Measurements from ENCODE around the gene CATSPERB. TPM values are rescaled to one million over a fixed set of nuclear protein-coding genes. Genes with fewer than 3 reads are reported as not detected.

The CATSPERB gene
- total and polyA plus RNA-seq, 2 donors (not counting 3 experiments of a cell fraction or from before 2014, with no cell fraction given) = not detected

DNA sequence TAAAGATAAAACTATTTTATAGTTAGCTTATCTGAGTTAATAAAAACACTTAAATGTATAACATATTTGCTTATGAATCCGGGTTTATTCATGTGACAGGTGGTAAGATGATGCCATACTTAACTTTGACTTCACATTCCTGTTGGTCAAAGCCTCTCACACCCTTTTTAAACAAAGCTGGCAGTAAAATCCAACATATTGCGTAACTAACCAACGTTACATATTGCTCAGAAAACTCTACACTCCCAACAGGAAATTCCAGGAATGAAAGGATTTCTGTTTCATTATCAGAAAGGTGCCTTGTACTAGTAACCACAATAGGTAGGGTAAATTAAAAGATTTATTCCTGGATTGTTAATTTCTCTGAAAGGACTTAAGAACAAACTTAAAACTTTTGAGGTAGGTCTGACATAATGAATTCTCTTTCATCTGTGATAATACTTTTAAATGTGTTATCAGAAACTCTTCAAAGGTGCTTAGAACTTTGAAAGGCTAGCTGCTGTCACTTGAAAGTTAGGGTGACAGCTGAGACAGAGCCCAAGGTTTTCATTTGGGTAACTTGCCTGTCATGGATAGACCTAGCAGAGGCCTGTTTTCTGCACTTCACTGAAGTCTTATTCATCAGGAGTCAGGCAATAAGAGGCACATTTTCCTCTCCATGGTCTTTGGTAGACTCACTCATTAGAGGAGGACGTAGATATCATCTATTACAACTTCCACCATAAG lies 23.8 kb upstream of the CATSPERB start:
- H3K36me3 ChIP-seq (ENCODE audit: control insufficient read depth in 2 of 2, extremely low read depth in 1 of 2, insufficient read depth in 2 of 2, low read length in 2 of 2) = no peaks in the 10 kb centered on the region
- H3K9ac ChIP-seq (replicated peaks; ENCODE audit: extremely low read depth, insufficient read depth, low read length) = no peak overlapping the region
- DNase-seq (ENCODE audit: low read depth, low spot score) (no peak), FAIRE-seq (no peak)
- no peaks in the 10 kb centered on the region for H3K9me1 ChIP-seq (replicated peaks; ENCODE audit: control insufficient read depth, extremely low read depth, insufficient read depth, low read length)
- H3K27me3 ChIP-seq (ENCODE audit: control insufficient read depth in 2 of 2, insufficient read depth in 2 of 2, low read length in 2 of 2) = peaks cover 2 to 7% of the 10 kb centered on the region in 2 experiments
- no TSS peak for BruUV-seq (replicated peaks)
- H3K4me2 ChIP-seq (ENCODE audit: insufficient read depth, low read length) = no peak overlapping the region
- H3K4me3 ChIP-seq (replicated peaks in 1 of 3; ENCODE audit: insufficient read depth in 1 of 3, low read depth in 1 of 3, low read length in 3 of 3) = no peak overlapping the region
- dilution Hi-C loops (cut with MboI; ENCODE audit: extremely low pct_ligation_motif_present, low sequenced_read_pairs) (no loop called here), intact Hi-C loops (cut with micrococcal nuclease) (no loop called here)
- H3K27ac ChIP-seq (ENCODE audit: insufficient read depth, low read depth, low read length) = no peak overlapping the region
- H4K20me1 ChIP-seq (replicated peaks; ENCODE audit: control insufficient read depth, extremely low read depth, insufficient read depth, low read length) = no peaks in the 10 kb centered on the region
- no peaks in the 10 kb centered on the region for H3K79me2 ChIP-seq (ENCODE audit: control insufficient read depth, insufficient read depth, low read length)
- CTCF ChIA-PET = no interaction called here
- no peaks in the 10 kb centered on the region for H3K4me1 ChIP-seq (ENCODE audit: control insufficient read depth, extremely low read depth, insufficient read depth, low read length)
- TF ChIP-seq FOS (IDR thresholded peaks at IDR 0.05; ENCODE audit: borderline replicate concordance, insufficient read depth, low read length) (no peak), GATA2 (IDR thresholded peaks at IDR 0.05; ENCODE audit: insufficient read depth, insufficient read length, low read depth, low read length) (no peak), POLR2A (IDR thresholded peaks at IDR 0.05; ENCODE audit: low read depth, low read length) (no peak), MYC (IDR thresholded peaks at IDR 0.05; ENCODE audit: low read depth, low read length) (no peak)
- TF ChIP-seq, protein P1, sequence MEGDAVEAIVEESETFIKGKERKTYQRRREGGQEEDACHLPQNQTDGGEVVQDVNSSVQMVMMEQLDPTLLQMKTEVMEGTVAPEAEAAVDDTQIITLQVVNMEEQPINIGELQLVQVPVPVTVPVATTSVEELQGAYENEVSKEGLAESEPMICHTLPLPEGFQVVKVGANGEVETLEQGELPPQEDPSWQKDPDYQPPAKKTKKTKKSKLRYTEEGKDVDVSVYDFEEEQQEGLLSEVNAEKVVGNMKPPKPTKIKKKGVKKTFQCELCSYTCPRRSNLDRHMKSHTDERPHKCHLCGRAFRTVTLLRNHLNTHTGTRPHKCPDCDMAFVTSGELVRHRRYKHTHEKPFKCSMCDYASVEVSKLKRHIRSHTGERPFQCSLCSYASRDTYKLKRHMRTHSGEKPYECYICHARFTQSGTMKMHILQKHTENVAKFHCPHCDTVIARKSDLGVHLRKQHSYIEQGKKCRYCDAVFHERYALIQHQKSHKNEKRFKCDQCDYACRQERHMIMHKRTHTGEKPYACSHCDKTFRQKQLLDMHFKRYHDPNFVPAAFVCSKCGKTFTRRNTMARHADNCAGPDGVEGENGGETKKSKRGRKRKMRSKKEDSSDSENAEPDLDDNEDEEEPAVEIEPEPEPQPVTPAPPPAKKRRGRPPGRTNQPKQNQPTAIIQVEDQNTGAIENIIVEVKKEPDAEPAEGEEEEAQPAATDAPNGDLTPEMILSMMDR (IDR thresholded peaks at IDR 0.05; ENCODE audit: extremely low read depth in 1 of 2, insufficient read depth in 1 of 2, low read depth in 1 of 2, low read length in 2 of 2) = no peak
- TF ChIP-seq, protein P2, sequence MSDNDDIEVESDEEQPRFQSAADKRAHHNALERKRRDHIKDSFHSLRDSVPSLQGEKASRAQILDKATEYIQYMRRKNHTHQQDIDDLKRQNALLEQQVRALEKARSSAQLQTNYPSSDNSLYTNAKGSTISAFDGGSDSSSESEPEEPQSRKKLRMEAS (IDR thresholded peaks at IDR 0.05; ENCODE audit: insufficient read depth, insufficient read length) = no peak
- POLR2A ChIA-PET = no interaction called here
- H2AFZ ChIP-seq (ENCODE audit: low read depth, low read length) = no peak overlapping the region
- H3K9me3 ChIP-seq (replicated peaks; ENCODE audit: control insufficient read depth, insufficient read depth, low read length) = no peaks in the 10 kb centered on the region

Measured in endothelial cell of umbilical vein (primary cell).